Measurements from ENCODE around the gene ERP27.

The ERP27 gene

DNA sequence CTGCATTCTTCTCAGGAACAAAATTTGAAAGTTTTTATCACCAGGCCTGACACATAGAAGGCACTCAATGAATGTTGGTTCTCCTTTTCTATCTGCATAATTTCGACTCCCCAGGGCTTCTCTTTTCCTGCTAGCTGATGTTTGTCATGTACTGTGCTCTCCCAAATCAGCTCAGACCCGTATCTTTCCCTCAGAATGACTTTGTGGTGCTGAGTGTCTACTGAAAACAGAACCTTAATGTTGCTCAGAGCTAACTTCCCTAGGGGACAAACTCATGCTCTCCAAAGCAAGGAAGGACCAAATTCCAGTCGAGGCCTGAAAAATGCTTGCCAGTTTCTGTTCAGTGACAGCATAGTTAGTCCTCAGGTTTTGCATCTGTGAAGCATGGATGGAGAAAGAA, 21.1 kb upstream of the ERP27 start:
- DNase-seq = no peak

DNA sequence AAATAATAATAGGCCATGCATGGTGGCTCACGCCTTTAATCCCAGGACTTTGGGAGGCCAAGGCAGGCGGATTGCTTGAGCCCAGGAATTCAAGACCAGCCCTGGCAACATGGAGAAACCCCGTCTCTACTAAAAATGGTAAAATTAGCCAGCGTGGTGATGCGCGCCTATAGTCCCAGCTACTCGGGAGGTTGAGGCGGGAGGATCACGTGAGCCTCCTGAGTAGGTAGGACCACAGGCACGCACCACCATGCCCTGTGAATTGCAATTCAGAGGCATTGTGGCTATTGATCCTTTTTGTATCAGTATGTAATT, 20.7 kb upstream of the ERP27 start:
- DNase-seq = no peak

DNA sequence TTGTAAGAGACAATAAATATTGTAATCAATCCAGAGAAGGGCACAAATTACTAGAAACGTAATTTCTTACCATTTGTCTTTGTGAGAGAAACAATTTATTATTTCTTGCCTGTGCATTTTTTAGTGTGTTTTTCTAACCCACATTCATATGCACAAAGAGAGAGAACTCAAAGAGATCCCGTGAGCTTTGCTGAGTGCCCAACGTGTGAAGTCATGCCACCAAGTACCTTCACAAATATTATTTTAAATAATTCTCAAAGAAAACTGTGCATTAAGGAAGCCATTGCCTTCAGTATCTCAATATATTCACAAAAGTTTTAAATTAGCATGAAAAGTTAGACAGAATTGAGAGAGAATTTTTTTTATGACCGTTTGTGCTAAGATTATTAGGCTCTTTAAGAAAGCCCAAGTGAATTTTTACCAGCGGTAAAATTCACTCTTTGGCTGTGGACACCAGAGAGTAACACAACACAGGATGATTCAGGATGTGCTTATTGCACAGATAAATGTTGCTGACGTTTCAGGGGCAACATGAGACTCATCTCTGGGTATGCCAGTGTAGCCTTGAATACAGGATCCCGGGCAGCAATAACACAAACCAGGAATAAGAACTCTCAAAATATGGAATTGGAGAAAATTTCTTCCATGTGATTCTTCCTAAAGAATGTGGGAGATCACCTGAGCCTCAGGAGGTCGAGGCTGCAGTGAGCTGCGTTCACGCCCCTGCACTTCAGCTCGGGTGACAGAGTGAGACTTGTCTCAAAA, 20.2 kb upstream of the ERP27 start:
- no peak for DNase-seq

DNA sequence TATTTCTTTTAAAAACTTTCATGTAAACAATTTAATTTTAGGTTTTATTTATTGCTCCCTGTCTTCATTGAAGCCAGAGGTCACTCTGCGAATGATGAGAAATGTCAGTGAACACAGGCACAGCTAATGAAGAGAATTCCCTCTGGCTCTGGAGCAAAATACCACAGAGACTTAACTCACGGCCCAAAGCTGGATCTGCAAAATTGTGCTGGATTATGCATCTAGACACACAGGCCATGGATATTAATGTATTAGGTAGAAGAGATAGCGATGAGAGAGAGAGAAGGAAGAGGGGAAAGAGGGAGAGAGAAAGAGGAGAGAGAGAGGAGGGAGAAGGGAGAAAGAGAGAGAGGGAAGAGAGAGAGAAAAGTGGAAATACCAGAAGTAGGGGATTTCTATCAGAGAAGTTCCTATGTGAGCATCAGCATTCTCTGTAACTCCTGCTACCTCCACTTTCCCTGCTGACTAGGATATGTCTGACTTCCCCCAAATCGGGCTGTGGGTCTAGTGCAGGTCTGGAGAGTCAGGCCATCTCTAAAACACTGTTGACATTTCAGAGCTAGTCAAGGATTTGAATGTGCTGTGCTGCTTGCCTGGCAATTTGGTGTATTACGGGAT, 19.3 kb upstream of the ERP27 start:
- DNase-seq = no peak

DNA sequence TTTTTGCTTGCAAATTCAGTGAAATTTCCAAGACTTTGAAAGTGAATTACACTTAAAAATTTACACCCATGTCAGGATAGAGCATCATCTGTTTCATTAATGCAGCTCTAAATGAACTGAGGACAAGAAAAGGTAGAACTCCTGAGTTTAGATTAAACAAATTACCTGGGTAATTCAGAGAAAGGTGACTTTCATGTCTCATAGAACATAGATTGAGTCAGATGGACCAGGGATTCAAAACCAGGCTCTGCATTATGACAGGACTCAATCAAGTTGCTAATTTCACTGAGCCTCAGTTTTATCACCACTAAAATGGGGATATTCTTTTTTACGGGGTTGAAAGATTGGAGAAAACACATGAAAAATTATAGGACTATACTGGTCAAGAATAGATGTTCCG, 18.6 kb upstream of the ERP27 start:
- no peak for DNase-seq

DNA sequence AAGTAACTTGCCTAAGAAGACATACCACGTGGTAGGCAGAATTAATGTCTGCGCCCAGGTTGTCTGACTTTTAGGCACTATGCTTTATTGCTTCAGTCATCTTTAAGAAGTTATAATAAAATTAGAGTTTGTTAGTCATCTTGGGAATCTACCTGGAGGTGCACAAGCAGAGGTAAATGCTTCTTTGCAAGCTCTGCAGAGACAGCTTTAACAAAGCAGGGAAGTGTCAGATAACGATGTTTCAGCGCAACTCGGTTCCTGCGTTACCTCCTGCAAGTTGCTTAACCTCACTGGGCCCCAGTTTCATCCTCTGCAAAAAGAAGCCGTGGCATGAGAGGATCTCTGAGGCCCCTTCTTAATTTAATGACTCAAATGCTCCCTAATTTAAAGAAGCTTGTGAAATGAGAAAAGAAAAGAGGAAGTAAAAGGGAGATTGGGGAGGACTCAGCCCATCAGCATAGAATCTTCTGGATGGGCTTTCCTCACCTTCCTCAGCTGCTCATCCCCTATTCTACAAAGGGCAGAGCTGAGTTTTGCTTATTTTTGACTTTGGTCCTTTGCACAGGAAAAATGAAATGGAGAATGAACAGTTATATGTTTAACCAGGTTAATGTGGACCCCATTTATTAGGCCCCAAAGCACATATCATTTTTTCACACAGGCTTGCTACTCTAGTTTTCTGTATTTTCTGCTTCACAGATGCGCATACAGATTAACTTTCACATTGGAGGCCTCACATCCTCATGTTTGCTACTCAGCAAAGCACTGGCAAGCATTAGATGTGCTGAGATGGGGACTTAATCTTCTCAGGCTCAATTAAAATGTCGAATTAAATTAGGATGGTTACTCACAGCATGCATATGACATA, 17.9 kb upstream of the ERP27 start:
- no peak for DNase-seq

DNA sequence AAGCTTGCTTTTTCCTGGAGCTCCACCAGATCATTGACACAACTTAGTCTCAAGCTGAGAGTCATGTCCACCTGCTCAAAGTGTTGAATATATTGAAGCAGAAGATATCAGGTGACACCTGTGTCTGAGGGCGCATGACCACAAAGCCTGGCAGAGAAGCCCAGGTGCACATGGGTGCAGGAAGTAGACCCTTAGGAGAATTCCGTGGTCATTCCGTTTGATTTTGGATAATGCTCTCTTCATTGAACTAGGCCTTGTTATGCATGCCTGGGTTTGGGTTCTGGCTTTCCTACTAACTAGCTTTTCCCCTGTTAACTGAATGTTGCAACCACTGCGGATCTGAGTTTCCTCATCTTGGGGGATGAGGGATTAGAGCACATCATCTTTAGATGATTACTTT, 15.9 kb upstream of the ERP27 start:
- DNase-seq = no peak

DNA sequence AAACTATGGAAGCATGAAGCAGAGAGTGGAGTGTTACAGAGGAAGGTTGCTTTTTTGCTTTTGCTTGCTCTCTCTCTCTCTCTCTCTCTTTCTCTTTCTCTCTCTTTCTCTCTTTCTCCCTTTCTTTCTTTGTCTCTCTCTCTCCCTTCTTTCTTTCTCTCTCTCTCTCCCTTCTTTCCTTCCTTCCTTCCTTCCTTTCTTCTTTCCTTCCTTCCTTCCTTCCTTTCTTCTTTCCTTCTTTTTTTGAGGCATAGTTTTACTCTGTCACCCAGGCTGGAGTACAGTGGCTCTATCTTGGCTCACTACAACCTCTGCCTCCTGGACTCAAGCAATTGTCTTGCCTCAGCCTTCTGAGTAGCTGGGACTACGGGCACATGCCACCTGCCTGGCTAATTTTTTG, 15.4 kb upstream of the ERP27 start:
- no peak for DNase-seq

DNA sequence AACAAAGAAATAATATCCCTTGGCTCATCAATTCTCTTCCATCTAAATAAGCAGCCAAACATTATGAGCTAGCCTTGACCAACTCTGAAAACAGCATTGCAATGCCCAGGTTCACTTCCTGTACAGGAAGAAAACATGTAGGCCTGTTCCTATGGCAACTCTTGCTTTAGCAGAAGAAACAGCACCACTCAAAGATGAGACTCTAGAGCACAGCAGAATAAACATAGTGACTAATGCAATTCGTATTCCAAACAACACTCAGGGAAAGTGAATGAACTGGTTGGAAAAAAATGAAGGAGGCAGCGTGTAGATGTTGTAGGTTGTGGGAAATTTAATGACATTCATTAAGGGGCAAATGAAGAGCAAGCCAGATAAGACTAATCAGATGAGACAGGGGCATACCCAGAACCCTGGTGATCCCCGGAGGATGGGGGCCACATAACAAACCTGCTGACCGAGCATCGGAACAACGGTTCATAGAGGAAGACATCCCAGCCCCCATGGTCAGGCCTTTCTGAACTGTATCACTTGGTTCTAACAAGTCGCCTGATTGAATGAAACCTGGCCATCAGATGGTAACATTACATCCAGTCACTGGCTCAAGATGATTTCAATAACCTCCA, 14.1 kb upstream of the ERP27 start:
- peak; percentile 86 for DNase-seq

DNA sequence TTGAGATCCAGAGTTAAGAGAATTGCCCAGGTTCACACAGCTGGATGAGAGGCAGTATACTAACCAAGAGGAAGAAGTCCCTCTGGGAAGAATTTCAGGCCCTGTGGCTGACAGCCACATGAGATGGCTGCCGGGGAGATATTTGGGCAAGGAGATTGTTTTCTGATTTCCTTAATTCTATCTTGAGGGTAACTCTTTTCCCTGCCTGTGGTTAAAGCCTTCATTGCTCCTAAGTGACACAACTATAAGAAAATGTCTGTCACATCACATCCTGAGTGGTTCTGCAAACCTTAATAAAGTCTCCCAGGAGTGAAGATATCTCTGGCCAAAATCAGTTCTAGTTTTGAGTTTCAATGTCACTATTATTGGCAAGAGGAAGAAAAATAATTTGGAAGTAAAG, 13.5 kb upstream of the ERP27 start:
- DNase-seq = no peak

DNA sequence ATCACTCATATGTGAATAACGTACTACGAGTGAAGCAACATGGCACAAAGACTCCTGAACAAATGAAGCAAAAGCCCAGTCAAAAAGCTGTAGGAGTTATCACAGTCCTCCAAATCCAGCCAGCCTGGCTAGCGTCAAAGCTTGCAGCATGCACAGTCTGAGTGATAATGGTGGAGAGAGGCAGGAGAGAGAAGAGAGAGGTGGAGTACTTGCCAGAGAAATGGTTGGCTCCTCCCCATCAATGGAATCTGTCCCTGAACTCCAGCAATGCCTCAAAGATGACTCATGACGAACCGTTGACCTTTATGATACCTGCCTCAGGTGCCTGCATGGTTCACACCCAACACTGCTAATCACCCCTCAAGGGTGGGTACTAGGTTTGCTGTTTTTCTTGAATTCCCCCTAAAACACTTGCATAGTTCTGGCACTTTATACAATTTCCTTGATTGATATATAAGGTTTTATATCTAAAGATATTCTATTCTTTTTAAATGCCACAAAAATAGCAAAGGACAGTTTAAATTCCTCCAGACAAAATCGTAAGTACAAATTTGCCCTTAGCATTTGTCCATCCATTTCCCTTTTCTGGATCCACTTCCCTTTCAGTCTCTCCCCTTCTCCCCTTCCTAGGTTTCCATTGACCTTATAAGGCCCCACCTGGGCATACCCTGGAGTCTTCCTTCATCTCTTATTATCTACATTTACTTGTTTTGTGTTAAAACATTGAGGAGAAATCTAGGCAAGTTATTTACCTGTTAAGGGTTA, 12.8 kb upstream of the ERP27 start:
- no peak for DNase-seq

DNA sequence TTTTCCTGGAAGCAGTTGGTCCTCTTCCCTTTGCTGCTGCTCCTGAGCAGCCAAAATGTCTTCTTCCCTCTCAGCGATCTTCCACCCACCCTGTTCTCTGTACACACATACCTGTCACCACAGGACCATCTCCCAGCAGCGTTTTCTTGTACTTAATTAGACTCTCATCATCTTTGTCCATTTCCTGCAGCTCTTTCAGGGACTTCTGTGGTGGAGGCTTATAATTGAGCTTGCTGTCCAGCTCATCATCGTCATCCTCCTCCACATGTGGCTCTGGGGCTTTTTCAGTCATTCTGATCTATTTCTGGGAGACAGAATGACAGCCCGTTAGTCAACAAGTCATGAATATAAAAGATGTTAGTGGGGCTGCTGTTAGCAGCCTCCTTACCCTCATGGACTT, 12.1 kb upstream of the ERP27 start:
- DNase-seq = no peak

DNA sequence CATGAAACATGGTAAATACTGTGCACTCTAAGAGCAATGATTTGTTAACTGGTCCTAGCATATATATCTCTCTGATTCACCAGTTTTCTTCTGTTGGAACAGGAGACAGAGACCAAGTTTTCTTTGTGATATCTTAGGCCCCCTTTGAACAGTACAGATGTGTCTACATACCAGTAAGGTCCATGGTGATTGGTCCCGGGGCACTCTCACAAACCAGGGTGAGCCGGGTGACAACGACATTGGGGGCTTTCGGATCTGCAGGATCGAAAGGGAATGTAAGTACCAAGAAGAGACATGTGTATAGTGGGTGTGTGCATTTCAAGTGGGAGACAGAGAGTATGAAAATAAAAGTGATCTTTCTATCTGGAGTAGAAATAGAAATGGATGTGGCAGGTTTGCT, 11.3 kb upstream of the ERP27 start:
- no peak for DNase-seq

DNA sequence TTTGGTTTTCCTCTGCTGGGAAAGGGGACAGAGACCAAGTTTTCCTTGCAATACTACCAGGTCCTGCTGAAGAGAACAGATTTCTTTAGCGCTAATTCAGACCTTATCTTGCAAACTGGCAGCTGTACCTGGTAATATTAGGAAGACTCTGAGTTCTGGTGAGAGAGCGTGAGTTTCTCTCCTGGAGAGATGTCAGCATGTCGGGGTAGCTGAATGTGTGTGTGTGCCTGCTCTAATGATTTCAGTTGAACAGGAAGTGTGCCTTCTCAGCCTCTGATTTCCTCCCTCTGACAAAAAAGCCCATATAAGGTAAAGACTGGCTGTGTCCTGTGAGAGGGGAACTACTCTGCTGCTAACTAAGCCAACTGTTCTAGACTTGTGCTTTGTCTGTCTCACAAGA, 10.3 kb upstream of the ERP27 start:
- peak; percentile 92 for DNase-seq

DNA sequence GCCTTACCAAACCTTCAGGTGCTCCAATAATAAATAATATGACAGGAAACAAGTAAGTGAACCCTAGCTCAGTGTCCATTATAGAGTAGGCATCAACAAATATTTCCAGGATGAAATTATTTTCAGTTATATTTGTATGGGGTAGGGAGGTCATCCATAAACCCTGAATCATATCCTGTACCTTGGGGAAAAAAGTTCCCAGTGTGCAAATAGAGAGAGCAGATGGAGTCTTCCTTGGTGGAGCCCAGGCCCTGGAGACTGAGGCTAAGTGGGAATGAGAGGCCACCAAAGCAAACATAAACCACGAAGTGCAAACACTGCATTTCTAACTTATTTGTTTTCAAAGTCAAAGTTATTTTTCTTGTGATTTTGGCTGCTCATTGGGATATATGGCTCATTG, 8.5 kb upstream of the ERP27 start:
- no peak for DNase-seq

DNA sequence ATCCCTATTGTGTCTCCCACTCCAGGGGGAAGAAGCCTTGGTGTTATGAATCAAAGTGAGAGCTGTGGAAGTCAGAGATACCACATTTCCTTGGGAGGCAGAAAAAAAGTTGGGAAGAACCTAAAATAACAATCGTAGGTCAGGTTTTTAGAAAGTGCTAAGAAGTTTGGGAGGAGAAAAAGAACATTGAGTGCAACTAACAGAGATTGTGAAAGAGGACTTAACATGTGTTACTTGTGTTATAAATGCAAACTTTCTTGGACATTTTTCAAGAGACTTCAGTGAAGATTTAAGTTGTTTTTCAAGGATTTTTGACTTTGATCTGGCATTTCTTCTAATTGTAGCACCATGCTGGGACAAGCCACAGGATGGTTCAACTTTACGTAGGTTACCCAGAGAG, 7.8 kb upstream of the ERP27 start:
- no peak for DNase-seq

DNA sequence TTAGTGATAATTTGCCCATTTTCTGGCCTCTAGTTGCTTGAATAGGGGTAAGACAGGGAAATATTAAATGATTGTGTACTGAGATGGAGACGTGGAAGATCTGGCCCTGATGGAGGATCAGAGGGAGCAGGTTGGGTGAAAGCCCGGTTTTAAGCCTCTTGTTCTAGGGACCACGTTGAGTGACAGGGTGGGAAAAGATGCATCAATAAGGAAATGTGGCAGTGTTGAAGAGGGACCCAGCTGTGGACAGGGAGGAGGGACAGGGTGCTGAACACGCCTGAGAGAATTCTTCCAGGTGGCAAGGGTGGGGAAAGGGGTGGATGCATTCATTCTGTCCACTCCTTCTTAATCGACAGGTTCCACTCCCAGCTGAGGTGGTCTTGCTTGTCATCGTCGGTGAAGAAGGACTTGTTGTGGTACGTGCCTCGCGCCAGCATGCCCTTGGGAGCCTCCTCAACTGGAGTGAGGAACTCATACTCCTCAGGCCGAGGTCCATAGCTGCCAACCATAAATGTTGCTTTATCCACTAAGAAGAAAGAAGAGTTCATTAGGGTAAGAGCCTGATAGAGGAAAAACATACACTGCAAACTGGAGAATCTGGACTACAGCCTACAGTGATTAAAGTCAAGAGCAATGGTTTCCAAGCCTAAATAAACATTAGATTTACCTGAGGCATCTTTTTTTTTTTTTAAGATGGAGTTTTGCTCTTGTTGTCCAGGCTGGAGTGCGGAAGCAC, 4.0 kb upstream of the ERP27 start:
- DNase-seq = no peak

DNA sequence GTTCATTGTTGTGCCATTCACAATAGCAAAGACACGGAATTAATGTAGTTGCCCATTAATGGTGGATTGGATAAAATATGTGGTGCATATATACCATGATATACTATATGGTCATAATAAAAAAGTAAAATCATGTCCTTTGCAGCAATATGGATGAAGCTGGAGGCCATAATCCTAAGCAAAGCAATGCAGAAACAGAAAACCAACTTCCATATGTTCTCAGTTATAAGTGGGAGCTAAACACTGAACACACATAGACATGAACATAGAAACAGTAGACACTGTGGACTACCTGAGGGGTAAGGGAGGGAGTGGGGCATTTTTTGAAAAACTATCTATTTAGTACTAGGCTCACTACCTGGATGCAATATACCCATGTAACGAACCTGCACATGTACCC, 3.0 kb upstream of the ERP27 start:
- DNase-seq = no peak

DNA sequence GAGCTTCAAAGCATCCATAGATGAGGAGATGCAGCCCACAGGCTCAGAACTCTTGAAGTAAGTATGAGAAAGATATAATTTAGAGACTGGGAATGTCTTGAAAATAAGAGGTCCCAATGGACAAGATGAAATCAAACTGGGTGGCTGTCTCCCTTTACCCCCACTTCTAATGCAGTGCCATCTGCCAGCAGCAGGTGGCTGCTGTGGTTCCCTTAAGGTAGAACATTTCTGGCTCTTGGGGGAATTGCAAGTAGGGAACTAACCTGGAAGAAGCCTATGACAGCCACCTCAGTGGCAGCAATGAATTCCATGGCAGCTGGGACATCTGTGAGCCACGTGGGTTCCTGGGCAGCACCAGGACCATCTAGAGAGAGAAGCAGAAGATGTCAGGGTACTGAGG, 648 bp downstream of the ERP27 start:
- no peak for DNase-seq

DNA sequence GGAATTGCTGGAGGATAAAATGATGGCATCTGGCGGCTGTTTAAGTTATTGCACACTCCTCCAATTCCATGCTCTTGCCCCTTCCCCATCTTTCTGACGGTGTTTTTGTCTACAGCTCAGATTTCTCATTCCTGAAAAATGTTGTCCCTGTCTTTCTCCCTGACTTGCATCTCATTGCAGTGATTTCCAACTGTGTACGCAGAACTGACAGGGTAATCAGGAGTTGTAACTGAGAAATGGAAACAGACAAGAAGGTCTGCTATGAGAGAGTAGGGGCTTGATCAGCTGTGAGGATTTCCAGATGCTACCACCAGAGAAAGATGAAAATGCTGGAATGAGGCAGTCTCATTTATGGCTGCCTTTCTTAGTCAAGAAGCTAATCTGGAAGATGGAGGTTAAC, 1.3 kb downstream of the ERP27 start:
- no peak for DNase-seq

DNA sequence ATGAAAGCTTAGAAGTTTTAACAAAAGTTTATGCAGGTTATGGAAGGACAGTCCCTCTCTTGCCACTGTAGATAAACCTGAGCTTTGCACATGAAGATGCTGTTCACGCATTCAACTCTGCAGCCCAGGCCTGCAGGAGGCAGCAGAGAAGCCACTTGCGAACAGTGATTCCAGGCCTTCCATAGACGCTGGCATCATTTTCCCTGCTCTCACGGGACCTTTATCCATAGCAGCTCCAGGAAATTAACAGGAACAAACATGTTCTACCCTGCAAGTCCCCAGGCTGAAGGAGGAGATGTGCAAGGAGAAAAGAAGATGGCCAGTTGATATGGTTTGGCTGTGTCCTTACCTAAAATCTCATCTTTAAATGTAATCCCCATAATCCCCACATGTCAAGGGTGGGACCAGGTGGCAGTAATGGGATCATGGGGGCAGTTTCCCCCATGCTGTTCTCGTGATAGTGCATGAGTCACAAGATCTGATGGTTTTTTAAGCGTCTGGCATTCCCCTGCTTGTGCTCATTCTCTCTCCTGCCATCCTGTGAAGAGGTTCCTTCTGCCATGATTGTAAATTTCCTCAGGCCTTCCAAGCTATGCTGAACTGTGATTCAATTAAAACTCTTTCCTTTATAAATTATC, 2.0 kb downstream of the ERP27 start:
- no peak for DNase-seq

DNA sequence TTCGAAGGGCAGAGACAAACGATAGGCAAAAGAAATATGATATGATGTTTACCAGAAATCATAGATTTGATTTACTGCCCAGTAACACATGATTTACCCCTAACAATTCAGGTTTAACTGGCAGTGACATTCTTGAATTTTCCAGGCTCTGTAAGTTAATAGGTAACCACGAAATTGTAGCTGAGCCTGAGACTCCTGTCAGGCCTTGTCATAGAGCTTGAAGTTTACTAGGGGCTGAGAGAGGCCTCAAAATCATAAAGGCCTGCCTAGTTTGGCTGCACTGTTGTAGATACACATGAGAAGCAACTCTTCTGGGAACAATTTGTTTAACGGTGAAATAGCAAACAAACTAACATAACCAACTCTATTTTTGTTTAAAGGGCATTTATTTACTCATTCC, 3.3 kb downstream of the ERP27 start:
- no peak for DNase-seq

All from fibroblast of skin of abdomen (primary cell).